H1 (cell line): ENCODE results near the gene PAQR4. TPM values are rescaled to one million over a fixed set of nuclear protein-coding genes. Genes with fewer than 3 reads are reported as not detected.

Experiments
- CTCF ChIA-PET: fragments of 300-600 bp; sonication (Branson Sonifier 250); formaldehyde crosslinking; loops from one replicate; lab custom pipeline; 2021; ENCODE audit not compliant: partially characterized antibody; lab: Charles Lee
- POLR2A ChIA-PET: fragments of 300-600 bp; sonication (Branson Sonifier 250); formaldehyde crosslinking; loops from one replicate; lab custom pipeline; 2021; ENCODE audit warnings: inconsistent platforms; ENCODE audit not compliant: partially characterized antibody; lab: Charles Lee
- DNase-seq, 2 experiments: peaks; one replicate each; pipeline versions ENCODE4 v3.0.0 to v3.0.0-alpha.2; 2010 to 2022; ENCODE audit warnings: low spot score in 2 of 2, low read depth in 1 of 2, mixed read lengths in 1 of 2
- FAIRE-seq: peaks from 2 replicates; lab custom pipeline; 2011; peaks lifted over from hg19 to GRCh38; lab: Jason Lieb, UNC
- H2AFZ ChIP-seq: 2 replicates; pipeline ENCODE4 v1.8.1; 2012; ENCODE audit warnings: low read length, inconsistent platforms
- H2AK5ac ChIP-seq: 2 replicates; pipeline ENCODE4 v1.6.1; 2013; ENCODE audit warnings: low read depth, low read length
- H2BK120ac ChIP-seq: replicated peaks from 2 replicates; pipeline ENCODE3; 2013; ENCODE audit warnings: low read depth, low read length, inconsistent platforms
- H2BK12ac ChIP-seq: 2 replicates; pipeline ENCODE4 v1.6.1; 2013; ENCODE audit warnings: low read depth, low read length
- H2BK15ac ChIP-seq: 2 replicates; pipeline ENCODE4 v1.6.1; 2013; ENCODE audit warnings: low read length
- H2BK20ac ChIP-seq: 2 replicates; pipeline ENCODE4 v1.6.1; 2013; ENCODE audit warnings: low read length
- H2BK5ac ChIP-seq: 2 replicates; pipeline ENCODE4 v1.6.1; 2013; ENCODE audit warnings: low read depth, low read length
- H3K14ac ChIP-seq: 2 replicates; pipeline ENCODE4 v1.6.1; 2013; ENCODE audit warnings: inconsistent platforms; ENCODE audit not compliant: insufficient read length
- H3K18ac ChIP-seq: 2 replicates; pipeline ENCODE4 v1.6.1; 2013; ENCODE audit warnings: low read length; ENCODE audit errors: extremely low read depth
- H3K23ac ChIP-seq: 2 replicates; pipeline ENCODE4 v1.6.1; 2013; ENCODE audit warnings: inconsistent platforms; ENCODE audit not compliant: insufficient read length
- H3K23me2 ChIP-seq: 2 replicates; pipeline ENCODE4 v1.6.1; 2013; ENCODE audit warnings: low read depth, low read length
- H3K27ac ChIP-seq: 2 replicates; pipeline ENCODE4 v1.6.1; 2011; ENCODE audit warnings: low read depth, low read length, inconsistent platforms
- H3K27me3 ChIP-seq, 4 experiments: replicated peaks in 1 of 4; 1 replicate in 1 of 4; 2 replicates in 3 of 4; pipeline versions ENCODE4 v1.6.1 to v1.8.1; 2011 to 2013; ENCODE audit warnings: low read length in 3 of 4, mild to moderate bottlenecking in 3 of 4, inconsistent platforms in 2 of 4, mixed read lengths in 2 of 4, moderate library complexity in 1 of 4; ENCODE audit not compliant: control insufficient read depth in 3 of 4, insufficient read depth in 3 of 4; ENCODE audit errors: extremely low read depth in 1 of 4
- H3K36me3 ChIP-seq, 4 experiments: 2 replicates each; pipeline versions ENCODE4 v1.6.1 to v1.8.1; 2011 to 2013; ENCODE audit warnings: mild to moderate bottlenecking in 4 of 4, low read length in 3 of 4, moderate library complexity in 2 of 4, control low read depth in 1 of 4, inconsistent platforms in 1 of 4; ENCODE audit not compliant: insufficient read depth in 4 of 4, control insufficient read depth in 2 of 4
- H3K4ac ChIP-seq: replicated peaks from 2 replicates; pipeline ENCODE3; 2013; ENCODE audit warnings: low read length, low read depth, mixed read lengths, inconsistent platforms; ENCODE audit not compliant: insufficient read length
- H3K4me1 ChIP-seq, 4 experiments: replicated peaks in 1 of 4; 1 replicate in 1 of 4; 2 replicates in 3 of 4; pipeline versions ENCODE4 v1.6.1 to v1.8.1; 2011 to 2013; ENCODE audit warnings: low read length in 3 of 4, inconsistent platforms in 2 of 4, mixed read lengths in 1 of 4; ENCODE audit not compliant: insufficient read depth in 4 of 4, control insufficient read depth in 3 of 4
- H3K4me2 ChIP-seq, 2 experiments: 2 replicates each; pipeline versions ENCODE4 v1.6.1 to v1.8.1; 2011 to 2013; ENCODE audit warnings: low read depth in 2 of 2, low read length in 2 of 2, control low read depth in 1 of 2, inconsistent platforms in 1 of 2, mild to moderate bottlenecking in 1 of 2; ENCODE audit not compliant: insufficient read depth in 1 of 2
- H3K4me3 ChIP-seq, 4 experiments: fragments of 200-600, 300-600 bp in 1 of 4; sonication (generic), shearing (Covaris generic), sonication (Bioruptor Twin) in 1 of 4; 2 replicates each; pipeline versions ENCODE4 v1.5.1 to v1.8.1; 2011 to 2016; ENCODE audit warnings: low read length in 4 of 4, low read depth in 3 of 4, control low read depth in 2 of 4, inconsistent platforms in 2 of 4, mild to moderate bottlenecking in 2 of 4, mixed read lengths in 1 of 4, moderate library complexity in 1 of 4; ENCODE audit not compliant: insufficient read depth in 2 of 4; ENCODE audit errors: extremely low read depth in 1 of 4
- H3K56ac ChIP-seq: replicated peaks from 2 replicates; pipeline ENCODE3; 2013; ENCODE audit warnings: low read depth, mild to moderate bottlenecking, mixed read lengths, low read length, inconsistent platforms; ENCODE audit not compliant: insufficient read length
- H3K79me1 ChIP-seq: 2 replicates; pipeline ENCODE4 v1.6.1; 2013; ENCODE audit warnings: low read depth, low read length, control low read depth
- H3K79me2 ChIP-seq, 2 experiments: 2 replicates each; pipeline versions ENCODE4 v1.6.1 to v1.8.1; 2012 to 2013; ENCODE audit warnings: low read length in 2 of 2, mild to moderate bottlenecking in 2 of 2, inconsistent platforms in 1 of 2; ENCODE audit not compliant: insufficient read depth in 2 of 2, control insufficient read depth in 1 of 2
- H3K9ac ChIP-seq, 4 experiments: replicated peaks in 1 of 4; 1 replicate in 1 of 4; 2 replicates in 3 of 4; pipeline versions ENCODE4 v1.6.1 to v1.8.1; 2011 to 2013; ENCODE audit warnings: low read depth in 3 of 4, low read length in 3 of 4, control low read depth in 2 of 4, mild to moderate bottlenecking in 2 of 4, moderate library complexity in 2 of 4, inconsistent platforms in 1 of 4; ENCODE audit errors: extremely low read depth in 1 of 4
- H3K9me3 ChIP-seq, 2 experiments: 2 replicates each; pipeline versions ENCODE4 v1.6.1 to v1.8.1; 2012 to 2013; ENCODE audit warnings: mild to moderate bottlenecking in 2 of 2, moderate library complexity in 2 of 2, control low read depth in 1 of 2, inconsistent platforms in 1 of 2, low read depth in 1 of 2, low read length in 1 of 2, mixed read lengths in 1 of 2; ENCODE audit not compliant: insufficient read depth in 2 of 2
- H4K20me1 ChIP-seq, 2 experiments: replicated peaks in 1 of 2; 2 replicates each; pipeline versions ENCODE3 to v1.8.1; 2011 to 2013; ENCODE audit warnings: inconsistent platforms in 2 of 2, low read length in 2 of 2, mild to moderate bottlenecking in 1 of 2; ENCODE audit not compliant: insufficient read depth in 2 of 2, control insufficient read depth in 1 of 2
- H4K5ac ChIP-seq: 2 replicates; pipeline ENCODE4 v1.6.1; 2013; ENCODE audit warnings: low read length, low read depth, mixed read lengths, inconsistent platforms; ENCODE audit not compliant: insufficient read length
- H4K8ac ChIP-seq: 2 replicates; pipeline ENCODE4 v1.8.0; 2013; ENCODE audit warnings: mild to moderate bottlenecking, moderate library complexity, low read length, inconsistent platforms; ENCODE audit not compliant: insufficient read depth; ENCODE audit errors: extremely low read depth
- H4K91ac ChIP-seq: replicated peaks from 2 replicates; pipeline ENCODE3; 2013; ENCODE audit warnings: low read length, mixed read lengths, inconsistent platforms; ENCODE audit not compliant: insufficient read length
- WGBS, 2 experiments: shearing (Covaris generic) in 1 of 2; methylation state at CpG; one replicate each; pipeline versions ENCODE4 v1.1.6 to v1.1.7; 2013 to 2015; ENCODE audit warnings: low lambda C conversion rate in 2 of 2, mixed read lengths in 2 of 2, inconsistent platforms in 1 of 2, low coverage in 1 of 2, missing lambda C conversion rate in 1 of 2; ENCODE audit not compliant: insufficient replicate concordance in 2 of 2, insufficient coverage in 1 of 2, insufficient read length in 1 of 2; ENCODE audit errors: extremely low coverage in 1 of 2, missing lambda C conversion rate in 1 of 2; 5-methylcytosine and 5-hydroxymethylcytosine counted together
- polyA plus RNA-seq, 7 experiments: library from polyadenylated mRNA; depleted of rRNA in 3 of 7; stranded (reverse) in 5 of 7; unstranded in 2 of 7; fragments of >200 nt in 5 of 7; fragments of 200-250 nt in 2 of 7; gene quantifications; 1 replicate in 5 of 7; 2 replicates in 1 of 7; 4 replicates in 1 of 7; pipeline versions ENCODE4 v1.2.1 to v1.2.3, GENCODE V29; 2011 to 2013; ENCODE audit warnings: missing spikeins in 2 of 7, mixed read lengths in 2 of 7
- total RNA-seq: library from RNA; stranded (reverse); fragmentation: NEBNext Ultra II Directional; extraction: Animal tissue kit (Norgen Biotek cat#: 25700); gene quantifications from 2 replicates; pipeline ENCODE4 v1.2.1, GENCODE V29; 2021

PAQR4 gene
- total and polyA plus RNA-seq, 2 of the 8 experiments (the other 6 are each of a cell fraction or from before 2014, with no cell fraction given), result 28.2 to 34.6 TPM

GRCh38 chr16:3004781-3005284 is 35.7 kb downstream of the PAQR4 start:
- no peak overlapping the region for H3K23ac ChIP-seq
- no peaks in the 10 kb centered on the region for H3K27me3 ChIP-seq
- peak overlapping the region; percentile 64 to 88 for H3K4me2 ChIP-seq
- H3K23me2 ChIP-seq, result peaks cover 16% of the 10 kb centered on the region
- H4K91ac ChIP-seq, result peak overlapping the region; percentile 42
- WGBS, 2 experiments, result 2% methylated on average over 21 of the region's 25 CpGs; no CpG with 5 or more reads in 1 of the 2 experiments
- H4K20me1 ChIP-seq, result no peaks in the 10 kb centered on the region
- H3K9me3 ChIP-seq, result no peaks in the 10 kb centered on the region
- no peak overlapping the region for H2BK12ac ChIP-seq
- peaks cover 0 to 6% of the 10 kb centered on the region in 2 experiments; a peak in 1 of 4 replicates for H3K79me2 ChIP-seq
- H2AK5ac ChIP-seq, result no peak overlapping the region
- peak overlapping the region in 2 of 4 experiments; percentile 5 to 20; a peak in 3 of 7 replicates for H3K9ac ChIP-seq
- ChIA-PET POLR2A (interaction anchor here (0.8 to 35.7 kb wide), 10 partner anchors 8 to 122 kb away, joined by 3 to 1808 read pairs (median 6); partner anchors contain the start of genes BICDL2, CLDN6, CLDN9 and HCFC1R1), CTCF (interaction anchor here (0.6 to 17.3 kb wide), 6 partner anchors 23 to 854 kb away, joined by 3 to 639 read pairs (median 4); partner anchors contain the start of genes BICDL2, CLDN6, HCFC1R1 and THOC6)
- peak overlapping the region; percentile 38 for H2BK120ac ChIP-seq
- peak overlapping the region; percentile 68; the same call in 1 of the 2 replicates for H4K8ac ChIP-seq
- no peak for DNase-seq
- H3K14ac ChIP-seq, result no peak overlapping the region
- H3K4me1 ChIP-seq, result peaks cover 14 to 40% (median 33%) of the 10 kb centered on the region in 4 experiments
- H4K5ac ChIP-seq, result peak overlapping the region; percentile 62
- no peak overlapping the region for H2BK15ac ChIP-seq
- no peak overlapping the region for H2AFZ ChIP-seq
- peak overlapping the region; percentile 12; the same call in 1 of the 2 replicates for H2BK5ac ChIP-seq
- 0 out of 2 replicates have a peak overlapping the region, but pooled peaks have one; percentile 1 for H3K27ac ChIP-seq
- H2BK20ac ChIP-seq, result no peak overlapping the region
- no peaks in the 10 kb centered on the region; the same call in 1 of the 2 replicates for H3K79me1 ChIP-seq
- peak overlapping the region; percentile 38 to 65 (median 56) for H3K4me3 ChIP-seq
- H3K4ac ChIP-seq, result peak overlapping the region; percentile 44
- H3K56ac ChIP-seq, result peak overlapping the region; percentile 64
- peaks cover 0 to 3% (median 0%) of the 10 kb centered on the region in 4 experiments; a peak in 1 of 8 replicates for H3K36me3 ChIP-seq
- FAIRE-seq, result no peak
- peak overlapping the region; percentile 64 for H3K18ac ChIP-seq
